ENCODE data around the gene TMBIM6.
"Not testable (repeated sequence)": the region's sequence is repeated elsewhere in the genome, so short reads cannot be mapped to it uniquely, and the experiment has no call there.

The TMBIM6 gene, protein sequence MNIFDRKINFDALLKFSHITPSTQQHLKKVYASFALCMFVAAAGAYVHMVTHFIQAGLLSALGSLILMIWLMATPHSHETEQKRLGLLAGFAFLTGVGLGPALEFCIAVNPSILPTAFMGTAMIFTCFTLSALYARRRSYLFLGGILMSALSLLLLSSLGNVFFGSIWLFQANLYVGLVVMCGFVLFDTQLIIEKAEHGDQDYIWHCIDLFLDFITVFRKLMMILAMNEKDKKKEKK

DNA sequence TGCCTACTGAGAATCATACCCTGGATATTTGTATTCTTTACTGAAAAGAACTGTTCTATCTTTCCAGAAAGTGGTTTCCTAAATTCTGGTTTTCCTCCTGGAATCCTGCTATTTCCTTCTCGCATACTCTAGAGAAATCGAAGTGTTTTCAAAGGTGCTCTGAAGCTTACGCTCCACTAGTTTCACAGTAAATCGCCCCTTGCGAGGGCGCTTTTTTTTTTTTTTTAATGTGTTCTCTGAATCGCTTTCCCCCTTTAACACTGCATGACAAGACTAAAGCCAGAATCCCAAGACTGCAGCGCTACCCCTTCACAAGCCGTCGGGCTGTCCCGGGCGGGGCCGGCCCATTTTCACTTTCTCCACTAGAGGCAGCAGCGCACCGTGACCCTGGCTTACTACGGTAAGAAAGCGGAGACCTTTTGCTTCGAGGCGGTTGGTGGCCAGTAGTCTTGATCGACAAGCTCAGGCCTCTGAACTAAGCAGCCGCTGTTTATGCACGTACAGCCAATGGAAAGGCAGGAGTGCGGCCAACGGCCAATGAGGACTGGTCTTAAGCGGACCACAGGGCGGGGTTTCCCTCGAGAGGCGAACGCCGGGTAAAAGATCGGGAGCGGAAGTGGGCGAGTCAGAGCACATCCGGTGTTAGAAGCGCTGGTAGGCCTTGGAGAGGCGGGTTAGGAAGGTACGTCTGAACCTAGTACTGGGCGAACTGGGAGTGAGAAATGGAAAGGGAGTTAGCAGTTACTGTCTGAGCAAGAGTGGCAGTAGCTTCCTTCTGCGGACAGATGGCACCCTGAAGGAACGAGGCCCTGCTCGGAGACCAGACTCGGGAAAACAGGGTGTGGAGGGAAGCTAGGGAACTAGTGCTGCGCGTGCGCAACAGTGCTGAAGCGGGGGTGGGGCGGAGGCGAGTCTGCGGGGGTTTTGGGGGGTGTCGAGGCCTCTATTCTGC, at the start of gene TMBIM6:
Gene TMBIM6 (plus strand): TSS at position 628 of the 952 bp plus-strand sequence. CDS start 10,937 bp downstream, outside the sequence.
- DNase-seq (ENCODE audit: low read depth in 2 of 2), result peak; percentile 95 to 97

DNA sequence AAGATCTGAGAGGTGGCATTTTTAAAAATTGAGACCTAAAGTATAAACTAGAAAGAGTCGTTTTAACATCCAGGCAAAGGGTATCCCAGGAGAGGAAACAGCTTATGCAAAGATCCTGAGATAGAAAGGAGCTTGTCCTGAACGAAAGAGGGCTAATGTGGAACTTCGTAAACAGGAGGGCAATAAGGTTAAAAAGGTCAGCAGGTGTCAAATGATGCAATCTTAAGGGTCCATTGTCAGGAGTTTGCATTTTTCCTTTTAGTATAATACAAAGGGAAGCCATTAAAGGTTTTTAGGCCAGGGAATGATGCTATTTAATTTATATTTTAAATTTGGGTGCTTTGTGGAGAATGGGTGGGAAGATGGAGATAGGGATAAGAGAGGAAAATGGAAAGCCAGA, 48.5 kb upstream of the TMBIM6 start:
- DNase-seq (ENCODE audit: low read depth in 2 of 2), result no peak

DNA sequence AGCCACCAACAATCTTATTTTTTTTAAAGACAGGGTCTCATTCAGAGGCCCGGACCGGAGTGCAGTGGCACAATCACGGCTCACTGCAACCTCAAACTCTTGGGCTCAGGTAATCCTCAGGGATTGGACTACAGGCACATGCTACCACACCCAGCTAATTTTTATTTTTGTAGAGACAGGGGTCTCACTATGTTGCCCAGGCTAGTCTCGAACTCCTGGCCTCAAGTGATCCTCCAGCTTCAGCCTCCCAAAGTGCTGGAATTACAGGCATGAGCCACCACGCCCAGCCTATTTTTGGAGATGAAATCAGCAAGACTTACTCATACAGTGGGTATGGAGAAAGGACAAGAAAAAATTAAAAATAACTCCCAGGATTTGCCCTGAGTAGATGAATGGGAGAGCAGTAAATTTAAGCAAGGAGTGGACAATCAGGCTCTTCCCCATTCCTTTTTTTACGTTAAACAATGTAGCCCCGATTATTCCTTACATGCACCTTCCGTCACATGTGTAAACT, 47.4 kb upstream of the TMBIM6 start:
- no peak for DNase-seq (ENCODE audit: low read depth in 2 of 2)

DNA sequence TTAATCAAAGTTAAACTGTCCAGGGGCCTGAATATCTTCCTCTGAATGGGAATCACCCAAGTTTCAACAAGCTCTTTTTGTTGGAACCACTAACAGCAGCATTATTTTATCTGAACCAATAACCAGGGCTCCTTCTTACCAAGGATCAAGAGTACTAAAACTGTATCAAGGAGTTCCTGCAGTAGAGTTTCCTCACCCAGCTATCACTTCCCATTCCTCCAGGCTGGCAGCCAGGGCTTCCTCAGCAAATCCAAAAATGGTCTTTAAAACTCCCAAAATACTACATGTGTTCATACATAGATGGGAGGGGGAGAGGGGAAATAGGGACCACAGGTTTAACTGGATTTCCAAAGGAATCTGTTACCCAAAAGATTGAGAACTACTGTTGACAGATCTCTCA, 44.6 kb upstream of the TMBIM6 start:
- no peak for DNase-seq (ENCODE audit: low read depth in 2 of 2)

DNA sequence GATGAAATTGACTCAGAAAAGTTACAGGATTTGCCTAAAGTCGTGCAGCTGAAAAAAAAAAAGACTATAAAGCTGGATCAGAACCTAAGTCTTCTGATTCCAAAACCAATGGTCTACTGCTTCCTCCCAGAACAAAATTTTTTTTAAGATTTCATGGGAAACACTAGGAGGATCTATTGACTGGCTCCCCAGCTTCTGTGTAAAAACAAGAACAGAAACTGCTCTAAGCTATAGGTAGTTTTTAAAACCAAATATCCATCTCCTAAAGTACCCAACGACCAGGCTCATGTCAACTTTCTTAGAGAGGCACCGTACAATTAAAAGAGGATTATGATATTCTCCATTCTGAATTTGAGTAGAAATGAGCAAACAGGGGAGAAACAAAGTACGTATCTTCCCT, 43.5 kb upstream of the TMBIM6 start:
- no peak for DNase-seq (ENCODE audit: low read depth in 2 of 2)

DNA sequence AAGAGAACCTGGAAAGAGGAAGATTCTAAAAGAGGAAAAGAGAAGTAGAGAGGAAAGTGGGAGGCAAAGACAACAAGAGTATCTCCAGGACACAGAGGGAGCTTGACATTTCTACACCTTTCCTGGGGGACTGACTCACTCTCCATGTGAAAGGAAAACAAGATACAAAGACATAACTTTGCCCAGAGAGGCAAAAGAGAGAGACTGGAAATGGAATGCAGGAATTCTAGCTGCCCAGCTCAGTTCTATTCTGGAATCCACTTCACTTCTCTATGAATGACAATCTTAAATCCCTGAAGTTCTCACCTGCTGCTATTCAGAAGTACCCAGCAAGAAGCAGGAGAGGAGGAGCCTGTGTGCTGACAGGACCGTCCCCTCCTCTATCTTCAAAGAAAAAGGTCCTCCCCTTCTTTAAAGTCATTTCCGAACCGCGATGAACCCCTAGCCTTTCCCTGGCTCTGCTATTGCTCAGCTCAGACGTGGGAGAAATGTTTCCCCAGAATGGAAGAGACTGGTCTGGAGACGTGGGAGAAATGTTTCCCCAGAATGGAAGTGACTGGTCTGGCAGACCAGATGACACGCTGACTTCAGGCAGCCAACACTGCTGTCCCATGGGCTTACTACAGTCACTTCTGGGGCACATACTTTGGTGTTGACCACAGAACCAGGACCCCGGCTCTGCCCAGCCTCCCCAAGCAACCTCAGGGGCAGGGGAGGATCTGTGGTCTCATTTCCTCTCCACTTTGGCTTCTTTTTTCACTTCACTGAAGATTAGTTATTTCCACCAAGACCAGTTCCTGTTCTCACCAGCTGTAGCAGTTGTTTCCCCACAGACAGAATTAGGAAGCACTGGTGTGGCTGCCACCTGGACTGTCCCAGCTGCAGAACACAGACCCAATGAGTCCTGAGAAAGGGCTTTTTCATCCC, 42.5 kb upstream of the TMBIM6 start:
- DNase-seq (ENCODE audit: low read depth in 2 of 2), result no peak

DNA sequence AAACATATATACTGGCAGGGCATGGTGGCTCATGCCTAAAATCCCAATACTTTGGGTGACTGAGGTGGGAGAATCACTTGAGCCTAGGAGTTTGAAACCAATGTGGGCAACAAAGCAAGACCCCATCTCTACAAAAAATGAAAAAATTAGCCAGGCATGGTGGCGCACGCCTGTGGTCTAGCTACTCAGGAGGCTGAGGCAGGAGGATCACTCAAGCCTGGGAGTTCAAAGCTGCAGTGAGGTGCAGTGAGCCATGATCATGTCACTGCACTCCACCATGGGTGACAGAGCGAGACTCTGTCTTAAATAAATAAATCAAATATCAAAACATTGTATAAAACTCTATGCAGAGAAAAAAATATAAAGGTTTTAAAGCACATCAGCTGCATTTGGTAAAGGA, 39.3 kb upstream of the TMBIM6 start:
- DNase-seq (ENCODE audit: low read depth in 2 of 2), result no peak

DNA sequence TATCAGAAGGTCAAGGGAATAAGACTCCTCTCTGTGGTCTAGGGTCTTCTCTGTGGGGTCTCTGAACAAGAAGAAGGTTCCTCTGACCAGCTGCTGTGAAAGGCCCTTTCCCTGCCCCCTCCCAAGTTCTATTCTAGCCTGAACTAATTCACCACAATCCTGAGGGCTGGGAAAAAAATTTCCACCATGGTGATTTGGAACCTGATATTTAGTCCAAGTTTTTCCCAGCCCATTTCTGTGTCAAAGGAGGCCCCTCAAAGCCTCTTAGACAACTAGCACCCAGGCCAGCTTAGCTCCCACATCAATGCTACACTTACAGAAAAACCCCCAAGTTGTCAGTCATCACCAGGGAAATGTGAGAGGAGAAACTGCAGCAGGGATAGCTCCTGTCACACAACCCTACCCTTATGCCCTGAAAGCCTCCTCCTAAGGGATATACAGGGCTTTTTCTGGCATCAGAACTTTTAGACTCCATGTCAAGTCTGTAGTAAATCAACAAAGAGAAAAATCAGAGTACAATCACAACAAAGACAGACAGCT, 38.6 kb upstream of the TMBIM6 start:
- no peak for DNase-seq (ENCODE audit: low read depth in 2 of 2)

DNA sequence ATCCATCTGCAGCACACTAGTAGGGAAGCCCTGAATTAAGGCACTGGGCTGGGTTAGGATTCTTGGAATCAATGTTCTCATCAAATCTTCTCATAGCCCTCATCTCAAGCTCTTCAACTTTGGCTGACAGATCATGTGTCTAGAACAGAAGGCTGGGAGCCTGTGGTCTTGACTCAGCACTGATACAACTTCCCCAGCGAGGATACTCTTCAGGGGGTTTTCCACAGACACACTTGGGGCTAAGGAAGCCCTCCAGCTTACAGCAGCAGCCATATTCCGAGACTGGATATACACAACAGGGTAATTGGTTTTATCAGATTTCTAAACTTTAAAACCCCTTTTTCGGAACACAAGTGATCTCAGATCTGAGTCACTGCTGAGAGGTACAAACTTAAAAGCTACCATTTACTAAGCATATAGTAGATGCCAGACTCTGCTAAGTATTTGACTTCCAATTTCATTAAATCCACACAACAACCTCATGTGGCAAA, 37.7 kb upstream of the TMBIM6 start:
- DNase-seq (ENCODE audit: low read depth in 2 of 2), result peak; percentile 31 to 40

DNA sequence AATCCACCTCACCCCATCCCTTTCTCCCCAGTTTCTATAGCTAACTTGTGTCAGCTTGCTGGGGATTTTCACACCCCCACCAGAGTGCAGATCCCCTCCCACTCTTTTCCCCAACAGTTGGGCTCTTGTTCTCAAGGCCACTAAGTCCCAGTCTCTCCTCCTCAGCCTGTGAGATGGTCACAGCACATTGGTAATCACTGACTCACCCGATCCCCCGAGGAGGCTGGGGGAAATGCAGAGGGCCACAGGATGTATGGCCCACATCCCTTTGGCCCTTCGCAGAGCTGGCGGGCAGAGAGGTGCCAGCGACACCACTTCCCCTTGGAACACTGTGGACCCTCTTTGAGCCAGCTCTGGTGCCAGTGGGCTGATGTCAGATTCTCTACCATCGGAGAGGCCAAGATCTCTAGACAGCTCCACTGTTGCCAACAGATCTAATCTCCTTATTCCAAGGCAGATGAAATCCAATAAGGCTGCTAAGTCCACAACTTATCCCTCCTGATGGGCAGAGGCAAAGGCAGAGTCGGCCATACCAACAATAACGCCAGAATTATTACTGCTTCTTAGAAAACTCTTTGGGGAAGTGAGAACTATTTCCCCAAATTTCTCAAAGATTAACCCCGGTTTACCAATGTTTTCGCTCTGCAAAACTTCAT, 35.8 kb upstream of the TMBIM6 start:
- DNase-seq (ENCODE audit: low read depth in 2 of 2), result peak in 1 of 2 donors; percentile 21

DNA sequence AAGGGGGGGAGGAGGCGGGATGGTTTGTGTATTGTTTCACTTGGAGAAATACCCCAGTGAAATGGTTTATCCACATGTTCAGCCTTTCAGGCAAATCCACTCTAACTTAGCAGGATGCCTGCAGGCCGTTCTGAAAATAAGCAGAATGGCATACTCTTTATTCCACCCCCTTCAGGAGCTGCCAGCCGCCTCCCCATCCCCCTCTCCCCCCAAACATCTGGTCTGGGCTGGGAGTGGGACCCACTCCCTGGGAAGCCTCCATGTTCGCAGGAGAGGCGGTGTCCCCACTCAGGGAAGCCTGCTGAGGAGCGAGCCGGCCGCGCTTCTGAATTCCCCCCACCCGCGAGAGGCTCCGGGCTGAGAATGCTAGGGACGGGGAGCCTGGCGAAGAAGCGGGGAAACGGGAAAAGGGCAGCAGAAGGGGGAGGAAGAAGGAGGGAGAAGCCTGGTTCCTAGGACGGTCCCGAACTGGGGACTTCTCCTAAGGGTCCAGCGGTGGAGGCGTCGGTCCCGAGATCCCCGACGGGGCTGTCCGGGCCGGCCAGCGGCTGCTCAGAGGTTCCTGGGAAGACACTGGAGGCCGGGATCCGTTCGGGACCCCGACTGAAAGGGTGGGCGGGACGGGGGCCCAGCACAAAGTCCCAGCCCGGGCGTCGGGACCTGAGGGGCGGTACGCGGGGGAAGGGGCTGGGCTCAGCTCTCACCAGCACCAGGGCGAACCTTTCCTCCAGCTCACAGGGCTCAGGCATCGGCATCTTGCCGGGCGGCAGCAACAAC, 34.8 kb upstream of the TMBIM6 start:
- no peak for DNase-seq (ENCODE audit: low read depth in 2 of 2)

DNA sequence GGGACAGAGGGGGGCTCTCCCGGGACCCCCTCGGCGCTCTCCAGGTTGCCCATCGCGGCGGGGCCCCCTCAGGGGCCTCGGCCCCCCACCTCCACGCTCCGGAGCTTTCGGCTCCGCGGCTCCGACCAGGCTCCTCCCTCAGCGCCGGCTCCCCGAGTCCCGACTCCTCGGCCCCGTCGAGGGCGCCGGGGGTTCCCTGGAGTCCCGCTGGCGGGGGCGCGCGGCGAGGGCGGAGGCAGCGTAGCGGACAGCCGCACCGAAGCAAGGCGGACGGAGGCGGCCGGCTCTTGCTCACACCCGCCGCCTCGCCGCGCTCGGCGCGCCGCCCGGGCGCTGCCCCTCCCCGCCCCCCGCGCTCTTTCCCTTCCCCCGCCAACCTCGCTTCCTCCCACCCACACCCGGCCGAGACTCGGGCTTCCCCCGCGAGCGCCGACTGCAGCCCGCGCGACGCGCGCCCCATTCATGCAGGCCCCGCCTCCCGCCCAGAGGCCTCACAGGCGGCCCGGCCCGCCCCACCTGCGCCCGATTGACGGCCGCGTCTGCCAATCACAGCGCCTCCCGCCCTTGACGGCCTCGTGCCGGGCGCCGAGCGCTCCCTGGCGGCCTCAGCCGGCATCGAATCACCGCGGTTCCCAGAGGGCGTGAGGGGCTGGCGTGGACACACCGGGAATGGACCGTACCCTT, 34.1 kb upstream of the TMBIM6 start, which contains the start of gene FMNL3:
Gene FMNL3 (minus strand): TSS at position 278 of the 684 bp plus-strand sequence. CDS start 225 bp downstream, at position 53.
- DNase-seq (ENCODE audit: low read depth in 2 of 2), result peak; percentile 98 to 99

DNA sequence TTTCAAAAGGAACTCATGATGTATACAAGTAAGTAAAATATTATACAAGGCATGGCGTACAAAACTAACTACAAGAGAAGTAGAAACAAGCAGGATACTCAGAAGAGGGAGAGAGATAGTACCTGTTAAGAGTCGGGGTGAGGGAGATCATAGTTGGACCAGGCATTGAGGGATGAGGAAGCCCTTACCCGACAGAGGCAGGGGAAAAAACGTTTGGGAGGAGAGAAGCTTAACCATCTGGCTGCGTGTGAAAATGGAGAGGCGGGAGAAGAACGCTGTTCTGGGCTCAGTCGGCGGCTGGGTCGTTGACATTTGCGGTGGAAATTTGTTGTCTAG, 33.6 kb upstream of the TMBIM6 start:
- DNase-seq (ENCODE audit: low read depth in 2 of 2), result no peak

DNA sequence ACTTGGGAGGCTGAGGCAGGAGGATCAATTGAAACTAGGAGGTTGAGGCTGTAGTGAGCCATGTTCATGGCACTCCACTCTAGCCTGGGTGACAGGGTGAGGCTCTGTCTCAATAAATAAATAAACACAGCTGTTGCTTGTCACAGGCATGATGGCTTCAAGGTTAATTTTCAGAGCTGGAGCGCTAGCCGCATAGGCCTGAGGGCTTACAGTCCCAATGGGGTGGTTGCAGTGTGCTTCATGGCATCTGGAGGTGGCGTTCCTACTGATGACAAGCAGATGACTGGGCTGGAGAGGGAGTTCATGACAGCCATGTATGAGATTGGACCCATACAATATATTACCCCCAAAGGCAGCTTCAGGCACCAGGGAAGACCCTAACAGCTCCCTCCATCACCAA, 32.5 kb upstream of the TMBIM6 start:
- DNase-seq (ENCODE audit: low read depth in 2 of 2), result no peak

DNA sequence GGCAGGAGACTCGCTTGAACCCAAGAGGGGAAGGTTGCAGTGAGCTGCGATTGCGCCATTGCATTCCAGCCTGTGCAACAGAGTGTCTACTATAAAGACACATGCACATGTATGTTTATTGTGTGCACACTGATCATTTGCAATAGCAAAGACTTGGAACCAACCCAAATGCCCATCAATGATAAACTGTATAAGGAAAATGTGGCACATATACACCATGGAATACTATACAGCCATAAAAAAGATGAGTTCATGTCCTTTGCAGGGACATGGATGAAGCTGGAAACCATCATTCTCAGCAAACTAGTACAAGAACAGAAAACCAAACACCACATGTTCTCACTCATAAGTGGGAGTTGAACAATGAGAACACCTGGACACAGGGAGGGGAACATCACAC, 27.4 kb upstream of the TMBIM6 start:
- not testable (repeated sequence) for DNase-seq (ENCODE audit: low read depth in 2 of 2)

DNA sequence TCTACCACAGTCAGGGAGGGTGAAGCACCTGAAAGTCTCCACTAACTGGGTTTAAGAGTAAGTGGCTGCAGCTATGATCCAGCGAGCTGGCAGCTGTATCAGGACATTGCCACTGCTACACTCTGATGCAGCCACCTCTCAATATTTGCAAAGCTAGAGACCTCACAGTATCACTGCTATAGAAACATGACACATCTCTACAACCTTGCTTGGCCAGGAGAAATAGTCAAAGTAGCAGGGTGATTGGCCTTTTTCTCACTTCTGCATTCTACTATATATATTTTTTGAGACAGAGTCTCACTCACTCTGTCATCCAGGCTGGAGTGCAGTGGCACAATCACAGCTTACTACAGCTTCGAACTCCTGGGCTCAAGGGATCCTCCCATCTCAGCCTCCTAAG, 24.8 kb upstream of the TMBIM6 start:
- DNase-seq (ENCODE audit: low read depth in 2 of 2), result no peak

DNA sequence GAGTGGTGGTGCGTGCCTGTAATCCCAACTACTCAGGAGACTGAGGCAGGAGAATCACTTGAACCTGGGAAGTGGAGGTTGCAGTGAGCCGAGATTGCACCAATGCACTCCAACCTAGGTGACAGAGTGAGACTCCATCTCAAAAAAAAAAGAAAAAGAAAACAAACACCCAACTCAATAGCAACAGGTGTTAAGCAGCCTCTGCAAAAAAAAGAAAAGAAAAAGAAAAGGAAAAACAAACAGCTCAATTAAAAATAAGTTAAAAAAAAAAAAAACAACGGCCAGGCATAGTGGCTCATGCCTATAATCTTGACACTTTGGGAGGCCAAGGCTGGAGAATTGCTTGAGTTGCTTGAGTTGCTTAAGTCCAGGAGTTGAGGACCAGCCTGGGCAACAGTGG, 23.6 kb upstream of the TMBIM6 start:
- DNase-seq (ENCODE audit: low read depth in 2 of 2), result not testable (repeated sequence)

DNA sequence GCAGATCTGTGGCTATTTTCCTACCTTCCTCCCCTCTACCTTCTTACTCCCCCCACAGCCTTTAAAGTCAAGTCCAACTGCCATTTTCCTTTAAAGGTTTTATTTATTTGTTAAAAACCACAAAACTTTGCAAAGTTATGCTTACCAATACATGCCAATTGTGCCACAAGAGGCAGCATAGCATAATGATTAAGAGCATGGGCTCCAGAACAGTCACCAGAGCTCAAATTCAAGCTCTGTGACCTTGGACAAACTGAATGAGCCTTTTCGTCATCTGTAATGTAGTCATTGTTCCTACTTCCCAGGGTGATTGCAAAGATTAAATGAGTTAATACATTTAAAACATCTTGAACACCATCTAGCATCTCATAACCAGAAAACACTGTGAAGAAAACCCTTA, 21.1 kb upstream of the TMBIM6 start:
- DNase-seq (ENCODE audit: low read depth in 2 of 2), result no peak

DNA sequence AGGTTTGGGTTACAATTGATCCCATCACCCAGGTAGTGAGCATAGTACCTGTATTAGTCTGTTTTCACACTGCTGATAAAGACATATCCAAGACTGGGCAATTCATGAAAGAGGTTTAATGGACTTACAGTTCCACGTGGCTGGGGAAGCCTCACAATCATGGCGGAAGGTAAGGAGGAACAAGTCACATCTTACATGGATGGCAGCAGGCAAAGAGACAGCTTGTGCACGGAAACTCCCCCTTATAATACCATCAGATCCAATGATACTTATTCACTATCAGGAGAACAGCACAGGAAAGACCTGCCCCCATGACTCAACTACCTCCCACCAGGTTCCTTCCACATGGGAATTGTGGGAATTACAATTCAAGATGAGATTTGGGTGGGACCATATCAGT, 20.0 kb upstream of the TMBIM6 start:
- DNase-seq (ENCODE audit: low read depth in 2 of 2), result not testable (repeated sequence)
